NCI-H146 treated with DMSO at 0.1 percent for 48 hours (cell line): ENCODE results near the gene PDE8B.
"Not testable (repeated sequence)": the region's sequence is repeated elsewhere in the genome, so short reads cannot be mapped to it uniquely, and the experiment has no call there.

ENCODE experiments used
- DNase-seq: peaks from one replicate; lab custom pipeline; 2025; ENCODE audit not compliant: unreplicated experiment; lab: John Stamatoyannopoulos, UW

The PDE8B gene

DNA sequence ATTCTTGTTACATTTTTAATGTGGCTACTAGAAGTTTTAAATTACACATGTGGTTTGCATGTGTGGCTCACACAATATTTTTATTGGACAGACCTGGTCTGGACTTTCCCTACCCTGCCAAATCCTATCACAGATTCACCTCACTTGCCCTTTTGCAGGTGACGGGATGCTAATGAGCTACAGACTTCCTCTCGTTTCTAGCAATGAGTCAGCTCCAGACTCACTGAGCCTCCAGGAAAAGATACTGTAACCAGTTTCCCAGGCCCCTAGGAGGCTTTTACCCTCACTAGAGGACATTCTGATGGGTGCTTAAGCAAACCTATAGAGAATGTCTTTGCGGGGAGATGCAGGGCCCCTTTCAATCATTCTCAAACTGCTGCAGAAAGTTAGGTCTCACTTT, 146.3 kb downstream of the PDE8B start:
- DNase-seq = no peak

- no peak for DNase-seq
Measured at GRCh38 chr5:77358255-77359205, 148.1 kb downstream of the PDE8B start.

- DNase-seq = no peak
Measured at GRCh38 chr5:77359231-77359630, 148.8 kb downstream of the PDE8B start.

GRCh38 chr5:77360381-77360780, 149.9 kb downstream of the PDE8B start:
- no peak for DNase-seq

DNA sequence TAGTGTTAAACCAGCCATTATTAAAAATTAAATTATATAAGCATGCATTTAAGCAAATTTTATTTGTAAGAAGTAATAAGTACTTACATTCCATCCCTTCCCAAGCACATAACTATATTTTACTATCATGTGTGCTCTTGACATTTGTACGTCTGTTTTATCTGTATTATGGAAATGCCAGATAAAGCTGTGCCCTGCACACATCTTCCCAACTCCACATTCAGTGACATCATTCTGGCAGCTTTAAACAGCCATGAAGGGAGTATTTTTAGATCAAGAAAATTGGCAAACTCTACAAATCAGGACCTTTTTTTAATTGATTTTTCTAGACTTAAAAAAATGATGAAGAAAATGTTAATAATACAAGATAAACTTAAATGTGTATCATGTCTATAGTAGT, 150.5 kb downstream of the PDE8B start:
- DNase-seq = no peak

DNA sequence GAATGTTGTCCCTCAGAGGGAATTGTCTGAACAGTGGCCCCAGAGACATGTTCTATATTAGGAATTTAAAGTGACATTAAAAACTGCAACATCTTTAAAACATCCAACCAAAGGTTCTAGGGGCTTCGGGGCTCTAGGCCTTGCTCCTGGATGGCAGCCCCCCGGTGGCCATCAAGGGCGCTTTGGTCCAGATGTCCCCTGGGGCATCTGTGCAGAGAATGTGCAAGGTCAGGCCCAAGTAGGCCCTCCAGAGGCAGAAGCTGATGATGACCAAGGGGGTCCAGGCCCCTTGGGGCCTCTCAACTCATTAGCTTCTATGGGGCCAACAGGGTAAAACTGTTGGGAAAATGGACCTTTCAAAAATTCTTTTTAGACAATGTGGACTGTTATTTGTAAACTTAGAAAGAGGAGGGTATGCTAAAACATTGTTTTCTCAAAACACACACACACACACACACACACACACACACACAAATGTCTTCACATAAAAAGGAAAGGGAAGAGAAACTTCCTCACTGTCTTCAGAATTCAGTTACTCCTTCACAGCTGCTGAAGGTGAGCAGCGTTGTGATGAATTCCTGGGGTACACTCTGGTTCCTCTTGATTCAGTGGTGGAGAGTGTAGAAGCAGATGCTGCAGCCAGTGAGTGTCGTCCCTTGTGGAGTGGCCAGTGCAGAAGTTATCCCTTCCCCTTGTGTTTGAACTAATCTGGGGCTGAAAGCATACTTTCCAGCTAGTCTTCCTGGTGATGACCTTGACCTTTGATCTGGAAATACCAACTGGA, 156.4 kb downstream of the PDE8B start:
- no peak for DNase-seq

- DNase-seq = no peak
Measured at GRCh38 chr5:77367741-77368140, 157.3 kb downstream of the PDE8B start.

- DNase-seq = no peak
Measured at GRCh38 chr5:77368367-77368766, 157.9 kb downstream of the PDE8B start.

DNA sequence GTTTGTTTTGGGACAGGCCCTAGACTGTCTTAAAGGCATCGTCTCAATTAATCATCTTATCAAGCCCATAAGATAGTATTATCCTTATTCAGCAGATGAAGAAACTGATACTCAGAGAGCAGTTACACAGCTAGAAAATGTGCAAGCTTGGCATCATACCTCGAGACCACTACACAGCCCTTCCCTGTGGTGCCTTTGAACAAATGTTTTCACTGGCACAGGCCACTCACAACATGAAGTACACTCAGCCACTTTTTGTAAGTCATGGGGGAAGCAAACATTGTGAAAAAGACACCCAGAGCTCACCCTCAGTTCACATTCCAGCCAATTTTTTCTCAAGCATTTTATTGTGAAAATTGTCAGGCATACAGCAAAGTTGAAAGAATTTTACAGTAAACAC, 159.1 kb downstream of the PDE8B start:
- DNase-seq = no peak

GRCh38 chr5:77374686-77375085, 164.2 kb downstream of the PDE8B start:
- no peak for DNase-seq

GRCh38 chr5:77376609-77377300, 166.3 kb downstream of the PDE8B start:
- no peak for DNase-seq

DNA sequence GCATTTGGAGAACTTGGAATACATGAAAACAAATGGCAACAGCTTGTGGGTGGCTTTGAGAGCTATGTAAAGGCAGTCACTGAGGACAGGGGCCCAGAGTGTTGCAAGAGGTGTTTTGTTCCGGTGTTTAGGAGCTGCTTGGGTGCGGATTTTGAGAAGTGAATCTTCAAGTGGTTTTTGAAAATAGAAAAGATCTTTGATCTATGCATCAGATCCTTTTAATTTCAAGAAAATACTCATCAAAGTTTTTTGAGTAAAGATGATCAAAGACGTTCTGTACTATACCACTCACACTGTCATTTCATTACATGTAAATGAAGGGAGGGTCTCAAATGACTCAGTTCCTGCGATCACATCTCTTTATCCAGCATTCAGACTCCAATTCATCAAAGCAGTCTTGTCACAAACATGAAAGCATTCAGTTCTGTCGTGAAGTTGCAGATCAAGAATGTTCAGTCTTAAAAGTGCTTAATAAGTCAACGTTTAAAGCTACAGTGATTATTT, 169.1 kb downstream of the PDE8B start:
- DNase-seq = no peak

DNA sequence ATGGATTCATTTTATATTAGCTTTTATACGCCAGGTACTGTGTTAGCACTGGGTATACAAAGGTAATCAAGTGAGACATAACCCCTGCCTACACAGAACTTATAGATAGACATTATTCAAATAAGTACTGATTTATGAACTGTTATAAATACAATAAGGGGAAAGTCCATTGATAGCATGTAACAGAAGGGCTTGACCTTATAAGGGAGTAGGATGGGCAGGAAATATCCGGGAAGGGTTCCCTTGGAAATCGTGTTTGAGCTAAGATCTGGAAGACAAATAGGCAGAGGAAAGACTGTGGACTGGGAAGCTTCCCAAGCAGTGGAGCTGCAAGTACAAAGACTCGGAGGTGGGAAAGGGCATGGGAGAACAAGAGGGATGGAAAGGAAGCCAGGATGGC, 170.2 kb downstream of the PDE8B start:
- DNase-seq = no peak

- not testable (repeated sequence) for DNase-seq
Measured at GRCh38 chr5:77383336-77383735, 172.9 kb downstream of the PDE8B start.

- not testable (repeated sequence) for DNase-seq
Measured at GRCh38 chr5:77386340-77386739, 175.9 kb downstream of the PDE8B start.

GRCh38 chr5:77389746-77390145, 179.3 kb downstream of the PDE8B start:
- DNase-seq = no peak

DNA sequence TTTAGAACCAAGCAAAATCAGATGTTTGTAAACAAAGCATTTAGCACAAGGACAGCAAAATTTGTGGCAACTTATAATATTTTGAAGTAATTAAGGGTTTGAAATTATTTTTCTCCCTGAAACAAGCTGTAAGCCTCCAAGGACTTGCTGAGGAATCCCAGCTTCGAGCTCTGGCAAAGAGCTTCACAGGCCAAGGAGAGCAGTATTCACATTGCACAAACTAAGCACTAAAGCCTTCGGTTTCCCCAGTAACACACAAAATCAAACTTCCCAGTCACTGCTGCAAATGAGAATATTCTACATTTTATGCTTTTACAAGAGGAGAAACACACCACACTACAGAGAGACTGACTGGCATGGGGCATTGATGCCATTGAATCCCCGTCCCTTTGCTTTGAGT, 179.7 kb downstream of the PDE8B start:
- no peak for DNase-seq

DNA sequence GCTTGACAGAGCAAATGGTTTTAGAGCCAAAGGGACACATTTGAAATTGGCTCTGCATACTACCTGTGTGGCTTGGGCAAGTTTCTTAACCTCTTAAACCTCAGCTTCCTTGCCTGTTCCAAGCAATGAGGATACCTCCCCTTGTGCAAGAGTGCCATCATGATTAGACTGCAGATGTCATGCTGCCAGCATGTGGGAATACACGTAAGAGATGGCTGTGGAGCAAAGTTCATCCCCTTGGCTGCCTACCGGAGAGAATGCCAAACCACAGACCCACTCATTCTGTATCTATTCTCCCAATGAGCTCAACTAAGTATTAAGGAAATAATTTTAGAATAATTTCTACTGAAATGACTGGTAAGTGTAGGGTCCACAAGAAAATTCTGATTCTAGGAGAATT, 180.3 kb downstream of the PDE8B start:
- DNase-seq = no peak

DNA sequence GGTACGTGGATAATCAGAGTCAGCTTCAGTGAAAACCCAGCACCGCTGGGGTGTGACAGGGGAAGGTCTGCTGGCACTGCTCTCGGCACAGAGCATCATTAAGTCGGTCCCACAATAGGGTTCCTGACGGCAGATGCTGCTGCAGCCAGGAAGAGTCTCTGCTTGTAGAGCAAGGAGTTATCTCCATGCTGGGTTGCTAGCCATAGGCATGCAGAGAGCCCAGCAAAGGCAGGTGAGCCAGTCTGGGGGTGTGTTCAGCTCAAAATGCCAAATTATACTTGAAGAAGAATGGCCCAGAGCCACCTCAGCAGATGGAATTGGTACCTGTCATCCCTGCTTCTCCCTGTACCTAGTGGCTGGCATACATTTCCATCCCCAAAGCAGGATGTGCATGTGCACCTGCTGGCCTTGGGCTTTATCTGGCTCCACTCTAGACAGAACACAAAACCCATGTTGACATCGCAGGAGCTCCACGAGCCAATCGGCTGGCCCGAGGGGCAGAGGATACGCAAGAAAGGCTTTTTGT, 180.8 kb downstream of the PDE8B start:
- DNase-seq = no peak

DNA sequence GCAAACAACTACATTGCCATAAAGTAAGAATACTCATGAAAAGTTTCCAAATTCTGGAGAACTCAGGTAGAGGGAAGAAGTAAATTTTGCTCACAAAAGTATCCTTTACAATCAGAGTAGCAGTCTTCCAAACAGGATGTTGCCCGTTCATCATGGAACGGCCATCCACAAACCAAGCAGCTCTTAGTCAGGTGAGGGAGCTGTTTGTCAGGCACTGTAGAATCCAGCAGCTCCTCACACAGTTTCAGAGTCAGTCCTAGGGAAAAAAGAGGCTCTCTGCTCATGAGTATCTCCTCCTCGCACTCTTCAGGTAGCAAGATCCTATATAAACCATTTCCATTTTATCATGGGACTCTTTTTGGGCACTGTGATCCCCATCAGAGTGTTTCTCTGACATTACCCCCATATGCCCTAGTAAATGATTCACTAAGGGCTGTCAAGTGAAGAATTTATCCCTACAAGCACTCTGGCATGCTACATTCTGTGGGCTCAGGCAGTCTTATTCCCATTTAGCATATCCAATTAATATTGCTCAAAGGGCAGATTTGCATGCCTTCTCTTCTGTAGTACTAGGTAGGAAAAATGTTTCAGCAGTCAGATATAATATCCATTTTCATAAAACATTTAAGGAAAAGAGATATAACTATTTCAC, 183.7 kb downstream of the PDE8B start:
- no peak for DNase-seq

- no peak for DNase-seq
Measured at GRCh38 chr5:77396017-77396416, 185.5 kb downstream of the PDE8B start.
